IMR-90 (cell line): ENCODE data around the gene ZNF653.

Source experiments
- BHLHE40 ChIP-seq: fragments of 150-350 bp; IDR thresholded peaks from 2 replicates; pipeline ENCODE4 v1.6.1; 2016; ENCODE audit warnings: mild to moderate bottlenecking, low read depth, low read length
- CEBPB ChIP-seq: IDR thresholded peaks from 2 replicates; pipeline ENCODE4 v1.6.1; 2012; ENCODE audit warnings: low read depth, low read length, improper control_type of control experiment
- MAFK ChIP-seq: IDR thresholded peaks from 2 replicates; pipeline ENCODE4 v1.6.1; 2012; ENCODE audit warnings: low read depth, low read length, improper control_type of control experiment
- MAZ ChIP-seq: IDR thresholded peaks from 2 replicates; pipeline ENCODE4 v1.6.1; 2012; ENCODE audit warnings: low read depth, mild to moderate bottlenecking, low read length, improper control_type of control experiment, moderate library complexity, borderline replicate concordance
- MXI1 ChIP-seq: IDR thresholded peaks from 2 replicates; pipeline ENCODE4 v1.6.1; 2012; ENCODE audit warnings: low read depth, mild to moderate bottlenecking, low read length, moderate library complexity, borderline replicate concordance
- POLR2A ChIP-seq: IDR thresholded peaks from 2 replicates; pipeline ENCODE4 v1.6.1; 2012; ENCODE audit warnings: mild to moderate bottlenecking, low read depth, low read length
- RAD21 ChIP-seq: IDR thresholded peaks from 2 replicates; pipeline ENCODE4 v1.6.1; 2012; ENCODE audit warnings: low read length, improper control_type of control experiment
- RCOR1 ChIP-seq: IDR thresholded peaks from 2 replicates; pipeline ENCODE4 v1.6.1; 2012; ENCODE audit warnings: mild to moderate bottlenecking, low read length, improper control_type of control experiment; ENCODE audit not compliant: insufficient replicate concordance
- RFX5 ChIP-seq: IDR thresholded peaks from 2 replicates; pipeline ENCODE4 v1.8.0; 2012; ENCODE audit warnings: low read depth, mild to moderate bottlenecking, low read length, moderate library complexity
- TF ChIP-seq, protein P1 (sequence below): conservative IDR thresholded peaks from 2 replicates; pipeline ENCODE4 v1.5.1; 2012; ENCODE audit warnings: mild to moderate bottlenecking, low read depth, low read length, improper control_type of control experiment

GRCh38 chr19:11451871-11452619 lies 53.6 kb downstream of the ZNF653 start:
- TF ChIP-seq POLR2A: no peak
- TF ChIP-seq, protein P1, sequence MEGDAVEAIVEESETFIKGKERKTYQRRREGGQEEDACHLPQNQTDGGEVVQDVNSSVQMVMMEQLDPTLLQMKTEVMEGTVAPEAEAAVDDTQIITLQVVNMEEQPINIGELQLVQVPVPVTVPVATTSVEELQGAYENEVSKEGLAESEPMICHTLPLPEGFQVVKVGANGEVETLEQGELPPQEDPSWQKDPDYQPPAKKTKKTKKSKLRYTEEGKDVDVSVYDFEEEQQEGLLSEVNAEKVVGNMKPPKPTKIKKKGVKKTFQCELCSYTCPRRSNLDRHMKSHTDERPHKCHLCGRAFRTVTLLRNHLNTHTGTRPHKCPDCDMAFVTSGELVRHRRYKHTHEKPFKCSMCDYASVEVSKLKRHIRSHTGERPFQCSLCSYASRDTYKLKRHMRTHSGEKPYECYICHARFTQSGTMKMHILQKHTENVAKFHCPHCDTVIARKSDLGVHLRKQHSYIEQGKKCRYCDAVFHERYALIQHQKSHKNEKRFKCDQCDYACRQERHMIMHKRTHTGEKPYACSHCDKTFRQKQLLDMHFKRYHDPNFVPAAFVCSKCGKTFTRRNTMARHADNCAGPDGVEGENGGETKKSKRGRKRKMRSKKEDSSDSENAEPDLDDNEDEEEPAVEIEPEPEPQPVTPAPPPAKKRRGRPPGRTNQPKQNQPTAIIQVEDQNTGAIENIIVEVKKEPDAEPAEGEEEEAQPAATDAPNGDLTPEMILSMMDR: no peak
- TF ChIP-seq BHLHE40: no peak
- no peak for TF ChIP-seq CEBPB
- no peak for TF ChIP-seq MAFK
- no peak for TF ChIP-seq RAD21
- no peak for TF ChIP-seq RFX5
- TF ChIP-seq RCOR1: no peak
- TF ChIP-seq MXI1: no peak
- no peak for TF ChIP-seq MAZ
